ENCODE measurements around the gene ZDHHC18.

Gene ZDHHC18

DNA sequence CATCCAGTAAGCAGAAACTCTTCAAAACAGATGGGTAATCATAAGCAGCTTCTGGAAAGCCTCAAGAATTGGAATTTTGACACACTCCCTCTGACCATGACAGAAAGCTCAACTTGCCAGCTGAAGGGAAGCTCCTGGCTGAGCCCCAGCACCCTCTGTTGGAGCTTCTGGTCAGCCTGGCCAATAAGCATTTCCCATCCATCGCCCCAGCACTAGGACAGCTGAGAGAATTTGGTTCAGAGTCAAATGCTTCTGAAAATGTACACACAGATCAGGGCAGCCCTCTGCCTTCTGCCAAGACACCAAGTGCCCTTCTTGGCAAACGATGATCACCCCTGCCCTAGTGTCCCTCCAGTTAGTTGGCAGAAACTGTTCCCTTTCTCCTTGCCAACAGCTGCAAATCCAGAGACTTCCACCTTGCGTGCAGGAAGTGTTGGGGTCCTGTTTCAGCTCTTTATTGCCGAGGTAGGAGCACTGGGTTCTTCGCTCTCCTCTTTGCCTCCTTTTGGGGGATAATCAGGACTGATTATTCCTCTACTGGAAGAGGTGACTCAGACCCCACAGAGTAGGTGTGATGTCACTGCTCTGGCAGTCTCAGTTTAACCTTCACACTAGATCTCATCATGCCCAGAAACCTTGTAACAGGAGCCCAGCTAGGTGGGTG, 26.9 kb upstream of the ZDHHC18 start (continued):
- TF ChIP-seq, protein P1, sequence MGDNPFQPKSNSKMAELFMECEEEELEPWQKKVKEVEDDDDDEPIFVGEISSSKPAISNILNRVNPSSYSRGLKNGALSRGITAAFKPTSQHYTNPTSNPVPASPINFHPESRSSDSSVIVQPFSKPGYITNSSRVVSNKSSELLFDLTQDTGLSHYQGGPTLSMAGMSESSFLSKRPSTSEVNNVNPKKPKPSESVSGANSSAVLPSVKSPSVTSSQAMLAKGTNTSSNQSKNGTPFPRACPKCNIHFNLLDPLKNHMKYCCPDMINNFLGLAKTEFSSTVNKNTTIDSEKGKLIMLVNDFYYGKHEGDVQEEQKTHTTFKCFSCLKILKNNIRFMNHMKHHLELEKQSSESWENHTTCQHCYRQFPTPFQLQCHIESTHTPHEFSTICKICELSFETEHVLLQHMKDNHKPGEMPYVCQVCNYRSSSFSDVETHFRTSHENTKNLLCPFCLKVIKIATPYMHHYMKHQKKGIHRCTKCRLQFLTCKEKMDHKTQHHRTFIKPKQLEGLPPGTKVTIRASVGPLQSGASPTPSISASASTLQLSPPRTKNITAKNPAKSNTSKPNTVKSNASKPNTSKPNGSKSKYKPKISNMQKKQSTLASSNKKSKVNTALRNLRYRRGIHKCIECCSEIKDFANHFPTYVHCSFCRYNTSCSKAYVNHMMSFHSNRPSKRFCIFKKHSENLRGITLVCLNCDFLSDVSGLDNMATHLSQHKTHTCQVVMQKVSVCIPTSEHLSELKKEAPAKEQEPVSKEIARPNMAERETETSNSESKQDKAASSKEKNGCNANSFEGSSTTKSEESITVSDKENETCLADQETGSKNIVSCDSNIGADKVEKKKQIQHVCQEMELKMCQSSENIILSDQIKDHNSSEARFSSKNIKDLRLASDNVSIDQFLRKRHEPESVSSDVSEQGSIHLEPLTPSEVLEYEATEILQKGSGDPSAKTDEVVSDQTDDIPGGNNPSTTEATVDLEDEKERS (tag by site-specific recombination; IDR thresholded peaks at IDR 0.05): no peak
- TF ChIP-seq SCRT1 (tag by site-specific recombination; IDR thresholded peaks at IDR 0.05; ENCODE audit: borderline replicate concordance): no peak
- no peak for TF ChIP-seq ZNF561 (tag by site-specific recombination; IDR thresholded peaks at IDR 0.05; ENCODE audit: borderline replicate concordance)
- TF ChIP-seq ZNF664 (tag by site-specific recombination; IDR thresholded peaks at IDR 0.05): no peak
- no peak for TF ChIP-seq ZNF837 (tag by site-specific recombination; IDR thresholded peaks at IDR 0.05)
- TF ChIP-seq, protein P2, sequence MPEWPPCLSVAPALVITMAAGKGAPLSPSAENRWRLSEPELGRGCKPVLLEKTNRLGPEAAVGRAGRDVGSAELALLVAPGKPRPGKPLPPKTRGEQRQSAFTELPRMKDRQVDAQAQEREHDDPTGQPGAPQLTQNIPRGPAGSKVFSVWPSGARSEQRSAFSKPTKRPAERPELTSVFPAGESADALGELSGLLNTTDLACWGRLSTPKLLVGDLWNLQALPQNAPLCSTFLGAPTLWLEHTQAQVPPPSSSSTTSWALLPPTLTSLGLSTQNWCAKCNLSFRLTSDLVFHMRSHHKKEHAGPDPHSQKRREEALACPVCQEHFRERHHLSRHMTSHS (tag by site-specific recombination; IDR thresholded peaks at IDR 0.05): no peak
- TF ChIP-seq MZF1 (tag by site-specific recombination; IDR thresholded peaks at IDR 0.05; ENCODE audit: borderline replicate concordance): no peak
- TF ChIP-seq ZBTB8A (tag by site-specific recombination; IDR thresholded peaks at IDR 0.05): no peak
- TF ChIP-seq, protein P3, sequence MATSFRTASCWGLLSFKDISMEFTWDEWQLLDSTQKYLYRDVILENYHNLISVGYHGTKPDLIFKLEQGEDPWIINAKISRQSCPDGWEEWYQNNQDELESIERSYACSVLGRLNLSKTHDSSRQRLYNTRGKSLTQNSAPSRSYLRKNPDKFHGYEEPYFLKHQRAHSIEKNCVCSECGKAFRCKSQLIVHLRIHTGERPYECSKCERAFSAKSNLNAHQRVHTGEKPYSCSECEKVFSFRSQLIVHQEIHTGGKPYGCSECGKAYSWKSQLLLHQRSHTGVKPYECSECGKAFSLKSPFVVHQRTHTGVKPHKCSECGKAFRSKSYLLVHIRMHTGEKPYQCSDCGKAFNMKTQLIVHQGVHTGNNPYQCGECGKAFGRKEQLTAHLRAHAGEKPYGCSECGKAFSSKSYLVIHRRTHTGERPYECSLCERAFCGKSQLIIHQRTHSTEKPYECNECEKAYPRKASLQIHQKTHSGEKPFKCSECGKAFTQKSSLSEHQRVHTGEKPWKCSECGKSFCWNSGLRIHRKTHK (tag by site-specific recombination; IDR thresholded peaks at IDR 0.05): no peak
- TF ChIP-seq YY1 (tag by site-specific recombination; IDR thresholded peaks at IDR 0.05): no peak
- TF ChIP-seq ZNF16 (tag by site-specific recombination; IDR thresholded peaks at IDR 0.05; ENCODE audit: low read depth): no peak
- TF ChIP-seq, protein P4, sequence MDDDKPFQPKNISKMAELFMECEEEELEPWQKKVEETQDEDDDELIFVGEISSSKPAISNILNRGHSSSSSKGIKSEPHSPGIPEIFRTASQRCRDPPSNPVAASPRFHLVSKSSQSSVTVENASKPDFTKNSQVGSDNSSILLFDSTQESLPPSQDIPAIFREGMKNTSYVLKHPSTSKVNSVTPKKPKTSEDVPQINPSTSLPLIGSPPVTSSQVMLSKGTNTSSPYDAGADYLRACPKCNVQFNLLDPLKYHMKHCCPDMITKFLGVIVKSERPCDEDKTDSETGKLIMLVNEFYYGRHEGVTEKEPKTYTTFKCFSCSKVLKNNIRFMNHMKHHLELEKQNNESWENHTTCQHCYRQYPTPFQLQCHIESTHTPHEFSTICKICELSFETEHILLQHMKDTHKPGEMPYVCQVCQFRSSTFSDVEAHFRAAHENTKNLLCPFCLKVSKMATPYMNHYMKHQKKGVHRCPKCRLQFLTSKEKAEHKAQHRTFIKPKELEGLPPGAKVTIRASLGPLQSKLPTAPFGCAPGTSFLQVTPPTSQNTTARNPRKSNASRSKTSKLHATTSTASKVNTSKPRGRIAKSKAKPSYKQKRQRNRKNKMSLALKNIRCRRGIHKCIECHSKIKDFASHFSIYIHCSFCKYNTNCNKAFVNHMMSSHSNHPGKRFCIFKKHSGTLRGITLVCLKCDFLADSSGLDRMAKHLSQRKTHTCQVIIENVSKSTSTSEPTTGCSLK (tag by site-specific recombination; IDR thresholded peaks at IDR 0.05): no peak
- TF ChIP-seq ZNF416 (tag by site-specific recombination; IDR thresholded peaks at IDR 0.05): no peak
- TF ChIP-seq ZNF248 (tag by site-specific recombination; IDR thresholded peaks at IDR 0.05): no peak
- TF ChIP-seq ZSCAN30 (tag by site-specific recombination; IDR thresholded peaks at IDR 0.05): no peak
- no peak for TF ChIP-seq ZNF146 (tag by site-specific recombination; IDR thresholded peaks at IDR 0.05)
- TF ChIP-seq, protein P5, sequence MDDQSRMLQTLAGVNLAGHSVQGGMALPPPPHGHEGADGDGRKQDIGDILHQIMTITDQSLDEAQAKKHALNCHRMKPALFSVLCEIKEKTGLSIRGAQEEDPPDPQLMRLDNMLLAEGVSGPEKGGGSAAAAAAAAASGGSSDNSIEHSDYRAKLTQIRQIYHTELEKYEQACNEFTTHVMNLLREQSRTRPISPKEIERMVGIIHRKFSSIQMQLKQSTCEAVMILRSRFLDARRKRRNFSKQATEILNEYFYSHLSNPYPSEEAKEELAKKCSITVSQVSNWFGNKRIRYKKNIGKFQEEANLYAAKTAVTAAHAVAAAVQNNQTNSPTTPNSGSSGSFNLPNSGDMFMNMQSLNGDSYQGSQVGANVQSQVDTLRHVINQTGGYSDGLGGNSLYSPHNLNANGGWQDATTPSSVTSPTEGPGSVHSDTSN (CRISPR knock-in tag; IDR thresholded peaks at IDR 0.05): no peak
- no peak for TF ChIP-seq ZNF37A (tag by site-specific recombination; IDR thresholded peaks at IDR 0.05)
- TF ChIP-seq, protein P6, sequence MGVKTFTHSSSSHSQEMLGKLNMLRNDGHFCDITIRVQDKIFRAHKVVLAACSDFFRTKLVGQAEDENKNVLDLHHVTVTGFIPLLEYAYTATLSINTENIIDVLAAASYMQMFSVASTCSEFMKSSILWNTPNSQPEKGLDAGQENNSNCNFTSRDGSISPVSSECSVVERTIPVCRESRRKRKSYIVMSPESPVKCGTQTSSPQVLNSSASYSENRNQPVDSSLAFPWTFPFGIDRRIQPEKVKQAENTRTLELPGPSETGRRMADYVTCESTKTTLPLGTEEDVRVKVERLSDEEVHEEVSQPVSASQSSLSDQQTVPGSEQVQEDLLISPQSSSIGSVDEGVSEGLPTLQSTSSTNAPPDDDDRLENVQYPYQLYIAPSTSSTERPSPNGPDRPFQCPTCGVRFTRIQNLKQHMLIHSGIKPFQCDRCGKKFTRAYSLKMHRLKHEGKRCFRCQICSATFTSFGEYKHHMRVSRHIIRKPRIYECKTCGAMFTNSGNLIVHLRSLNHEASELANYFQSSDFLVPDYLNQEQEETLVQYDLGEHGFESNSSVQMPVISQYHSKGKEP (tag by site-specific recombination; IDR thresholded peaks at IDR 0.05): no peak
- no peak for TF ChIP-seq ZNF549 (tag by site-specific recombination; IDR thresholded peaks at IDR 0.05)
- no peak for TF ChIP-seq ZNF10 (tag by site-specific recombination; IDR thresholded peaks at IDR 0.05)
- TF ChIP-seq GLIS1 (tag by site-specific recombination; IDR thresholded peaks at IDR 0.05): peak; percentile 89
- TF ChIP-seq ZNF555 (tag by site-specific recombination; conservative IDR thresholded peaks at IDR 0.05): no peak
- no peak for TF ChIP-seq ZBTB17 (tag by site-specific recombination; IDR thresholded peaks at IDR 0.05)
- no peak for TF ChIP-seq TCF7L2 (IDR thresholded peaks at IDR 0.05; ENCODE audit: borderline replicate concordance, low read depth, low read length)
- no peak for TF ChIP-seq ZNF514 (tag by site-specific recombination; IDR thresholded peaks at IDR 0.05)
- no peak for TF ChIP-seq ZNF354C (tag by site-specific recombination; IDR thresholded peaks at IDR 0.05; ENCODE audit: borderline replicate concordance, low read depth)
- TF ChIP-seq ZNF777 (tag by site-specific recombination; IDR thresholded peaks at IDR 0.05; ENCODE audit: borderline replicate concordance): no peak
- TF ChIP-seq ZNF214 (tag by site-specific recombination; IDR thresholded peaks at IDR 0.05; ENCODE audit: borderline replicate concordance): no peak
- TF ChIP-seq ZNF843 (tag by site-specific recombination; IDR thresholded peaks at IDR 0.05): no peak
- no peak for TF ChIP-seq ZFHX2 (tag by site-specific recombination; conservative IDR thresholded peaks at IDR 0.05)

Data from HEK293 (cell line).